PC-3 (cell line): ENCODE results near the gene FGGY.

Source experiments
- EZH2 ChIP-seq: fragments of 300-600 bp; sonication (generic); IDR thresholded peaks from one replicate; pipeline ENCODE4 v1.6.1; 2017; ENCODE audit warnings: antibody characterized with exemption, mild to moderate bottlenecking, low read length; ENCODE audit not compliant: unreplicated experiment
- EZH2phosphoT487 ChIP-seq: fragments of 300-600 bp; sonication (generic); IDR thresholded peaks from 2 replicates; pipeline ENCODE4 v1.6.1; 2018; ENCODE audit warnings: mild to moderate bottlenecking, antibody characterized with exemption, low read length, borderline replicate concordance
- TF ChIP-seq, protein P1 (sequence below): fragments of 300-600 bp; sonication (generic); conservative IDR thresholded peaks from 2 replicates; pipeline ENCODE4 v1.5.1; 2017; ENCODE audit warnings: antibody characterized with exemption, low read depth, mild to moderate bottlenecking, low read length

DNA sequence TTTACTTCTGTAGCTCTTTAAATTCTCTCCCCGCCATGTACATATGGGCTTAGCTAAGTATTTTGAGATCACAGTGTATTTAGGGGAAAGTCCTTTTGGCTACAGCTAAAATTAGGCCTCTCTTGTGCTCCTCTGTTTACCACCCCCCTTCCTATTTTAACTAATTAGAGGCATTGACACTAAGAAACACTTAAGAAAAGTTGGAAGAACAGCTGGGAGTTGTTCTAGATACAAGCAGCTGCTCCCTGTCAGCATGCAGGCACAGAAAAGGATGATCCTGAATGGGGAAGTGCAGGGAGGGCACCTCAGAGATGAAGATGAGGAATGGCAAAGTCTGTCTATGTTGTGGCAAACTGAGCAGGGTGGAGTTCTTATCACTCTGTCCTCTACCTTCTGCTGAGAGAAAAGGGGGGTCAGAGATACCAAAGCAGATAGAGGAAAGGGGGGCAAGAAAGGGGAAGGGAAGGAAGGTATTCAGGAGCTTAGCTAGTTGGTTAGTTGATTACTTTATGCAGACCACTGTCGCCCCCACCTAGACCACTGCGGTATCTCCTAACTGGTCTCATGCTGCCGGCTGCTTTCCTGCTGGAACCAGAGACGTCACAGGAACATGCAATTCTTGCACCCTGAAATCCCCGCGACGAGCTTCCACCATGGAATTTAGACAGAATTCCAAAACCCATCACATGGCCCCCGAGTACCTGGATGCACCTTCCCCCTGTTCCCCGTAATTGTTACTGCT is 435.5 kb downstream of the FGGY start:
- TF ChIP-seq, protein P1, sequence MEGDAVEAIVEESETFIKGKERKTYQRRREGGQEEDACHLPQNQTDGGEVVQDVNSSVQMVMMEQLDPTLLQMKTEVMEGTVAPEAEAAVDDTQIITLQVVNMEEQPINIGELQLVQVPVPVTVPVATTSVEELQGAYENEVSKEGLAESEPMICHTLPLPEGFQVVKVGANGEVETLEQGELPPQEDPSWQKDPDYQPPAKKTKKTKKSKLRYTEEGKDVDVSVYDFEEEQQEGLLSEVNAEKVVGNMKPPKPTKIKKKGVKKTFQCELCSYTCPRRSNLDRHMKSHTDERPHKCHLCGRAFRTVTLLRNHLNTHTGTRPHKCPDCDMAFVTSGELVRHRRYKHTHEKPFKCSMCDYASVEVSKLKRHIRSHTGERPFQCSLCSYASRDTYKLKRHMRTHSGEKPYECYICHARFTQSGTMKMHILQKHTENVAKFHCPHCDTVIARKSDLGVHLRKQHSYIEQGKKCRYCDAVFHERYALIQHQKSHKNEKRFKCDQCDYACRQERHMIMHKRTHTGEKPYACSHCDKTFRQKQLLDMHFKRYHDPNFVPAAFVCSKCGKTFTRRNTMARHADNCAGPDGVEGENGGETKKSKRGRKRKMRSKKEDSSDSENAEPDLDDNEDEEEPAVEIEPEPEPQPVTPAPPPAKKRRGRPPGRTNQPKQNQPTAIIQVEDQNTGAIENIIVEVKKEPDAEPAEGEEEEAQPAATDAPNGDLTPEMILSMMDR: no peak
- TF ChIP-seq EZH2 (no peak), EZH2phosphoT487 (no peak)
